ENCODE measurements around the gene MED29. TPM values are rescaled to one million over a fixed set of nuclear protein-coding genes. Genes with fewer than 3 reads are reported as not detected.

Gene MED29, protein sequence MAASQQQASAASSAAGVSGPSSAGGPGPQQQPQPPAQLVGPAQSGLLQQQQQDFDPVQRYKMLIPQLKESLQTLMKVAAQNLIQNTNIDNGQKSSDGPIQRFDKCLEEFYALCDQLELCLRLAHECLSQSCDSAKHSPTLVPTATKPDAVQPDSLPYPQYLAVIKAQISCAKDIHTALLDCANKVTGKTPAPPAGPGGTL
- 10 to 100 TPM; 29.3 to 86.1 TPM for total RNA-seq

DNA sequence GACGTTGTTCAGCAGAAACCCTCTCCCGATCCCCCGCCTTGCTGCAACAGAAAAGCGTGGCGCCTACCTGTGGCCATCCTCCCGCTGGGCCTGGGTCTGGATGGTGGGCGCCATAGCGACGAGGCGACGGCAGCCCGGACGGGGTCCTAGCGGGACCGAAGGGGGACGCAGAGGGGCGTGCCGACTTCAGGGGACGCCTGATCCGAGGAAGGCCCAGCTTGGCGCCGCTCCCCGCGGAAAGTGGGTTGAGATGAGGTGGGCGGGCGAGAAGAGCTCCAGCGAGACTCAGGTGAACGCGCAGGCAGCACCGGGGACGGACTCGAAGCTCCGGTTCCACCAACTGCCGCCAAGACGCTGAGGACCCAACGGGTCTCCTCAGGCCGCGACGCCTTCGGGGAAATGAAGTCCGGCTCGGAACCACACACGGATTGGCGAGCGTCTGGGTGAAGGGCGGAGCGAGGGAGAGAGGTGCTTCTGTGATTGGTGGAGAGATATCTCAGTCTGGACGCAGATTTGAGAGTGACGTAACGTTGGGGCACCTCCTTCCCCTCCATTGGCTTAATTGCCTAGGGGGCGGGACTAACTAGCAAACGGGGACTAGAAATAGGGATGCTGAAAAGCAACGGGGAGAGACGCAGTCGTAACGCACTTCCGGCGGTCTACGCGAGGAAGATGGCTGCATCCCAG lies at the start of gene MED29, which contains the start of gene PAF1:
TSS of gene MED29 (plus strand) at position 628 of the 687 bp plus-strand sequence. CDS start at position 673, 45 bp downstream.
TSS of gene PAF1 (minus strand) at position 356 of the 687 bp plus-strand sequence. CDS start at position 114, 242 bp downstream.
- peak; percentile 95 for DNase-seq (ENCODE audit: low spot score)
- peaks cover 40% of the 10 kb centered on the region for H3K36me3 ChIP-seq

DNA sequence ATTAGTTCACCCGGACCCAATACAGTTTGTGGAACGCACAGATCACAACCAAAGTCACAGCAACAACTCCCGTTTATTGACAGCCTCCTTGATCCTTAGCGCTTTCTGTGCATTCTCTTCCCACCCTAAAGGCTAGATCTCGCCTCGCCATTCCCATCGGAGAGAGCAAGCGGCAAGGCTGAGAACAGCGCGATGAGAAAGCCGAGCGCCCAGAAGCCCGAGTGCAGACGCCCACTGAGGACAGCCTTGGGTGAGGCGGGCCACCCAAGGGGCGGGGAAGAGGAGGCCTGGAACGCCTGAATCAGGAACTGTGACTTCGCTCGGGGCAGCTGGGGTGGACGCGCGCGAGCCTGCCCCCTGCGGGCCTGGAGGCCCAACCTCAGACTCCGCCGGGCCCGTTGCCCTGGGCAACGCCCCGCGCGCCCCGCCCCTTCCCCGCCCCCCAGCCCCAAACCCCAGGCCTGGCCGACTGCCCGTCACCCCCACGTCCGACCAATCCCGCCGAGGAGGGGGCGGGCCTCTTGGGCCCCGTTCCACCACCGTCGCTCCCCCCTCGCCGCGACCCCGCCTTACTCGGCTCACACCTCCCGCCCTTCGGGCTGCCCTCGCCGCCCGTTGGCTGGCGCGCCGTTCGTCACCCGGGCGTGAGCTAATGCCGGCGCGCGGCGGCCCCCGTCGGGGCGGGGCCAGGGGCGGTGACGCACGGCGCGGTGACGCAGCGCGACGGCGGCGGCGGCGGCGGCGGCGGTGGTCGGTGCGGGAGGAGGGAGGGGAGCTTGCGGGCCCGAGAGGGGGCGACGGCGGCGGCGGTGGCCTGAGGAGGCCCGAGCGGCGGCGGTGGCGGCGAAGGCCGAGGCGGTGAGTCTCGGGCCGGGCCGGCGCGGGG lies 49.2 kb upstream of the MED29 start, which contains the start of gene SAMD4B:
TSS of gene SAMD4B (plus strand) at position 703 of the 886 bp plus-strand sequence. CDS start 14,473 bp downstream, outside the sequence.
- Histone ChIP-seq H3K9me3 (no peaks in the 10 kb centered on the region), H3K27me3 (replicated peaks; ENCODE audit: insufficient read depth) (no peaks in the 10 kb centered on the region), H3K27ac (peak within 1 kb of the TSS; percentile 81 to 91), H3K4me1 (ENCODE audit: control insufficient read depth in 1 of 2, low read depth in 2 of 2) (peaks cover 26 to 52% of the 10 kb centered on the region in 2 donors), H3K36me3 (no peaks in the 10 kb centered on the region), H3K4me3 (peak within 1 kb of the TSS; percentile 96)
- peak; percentile 91 for DNase-seq (ENCODE audit: low spot score)
- TF ChIP-seq, protein P1, sequence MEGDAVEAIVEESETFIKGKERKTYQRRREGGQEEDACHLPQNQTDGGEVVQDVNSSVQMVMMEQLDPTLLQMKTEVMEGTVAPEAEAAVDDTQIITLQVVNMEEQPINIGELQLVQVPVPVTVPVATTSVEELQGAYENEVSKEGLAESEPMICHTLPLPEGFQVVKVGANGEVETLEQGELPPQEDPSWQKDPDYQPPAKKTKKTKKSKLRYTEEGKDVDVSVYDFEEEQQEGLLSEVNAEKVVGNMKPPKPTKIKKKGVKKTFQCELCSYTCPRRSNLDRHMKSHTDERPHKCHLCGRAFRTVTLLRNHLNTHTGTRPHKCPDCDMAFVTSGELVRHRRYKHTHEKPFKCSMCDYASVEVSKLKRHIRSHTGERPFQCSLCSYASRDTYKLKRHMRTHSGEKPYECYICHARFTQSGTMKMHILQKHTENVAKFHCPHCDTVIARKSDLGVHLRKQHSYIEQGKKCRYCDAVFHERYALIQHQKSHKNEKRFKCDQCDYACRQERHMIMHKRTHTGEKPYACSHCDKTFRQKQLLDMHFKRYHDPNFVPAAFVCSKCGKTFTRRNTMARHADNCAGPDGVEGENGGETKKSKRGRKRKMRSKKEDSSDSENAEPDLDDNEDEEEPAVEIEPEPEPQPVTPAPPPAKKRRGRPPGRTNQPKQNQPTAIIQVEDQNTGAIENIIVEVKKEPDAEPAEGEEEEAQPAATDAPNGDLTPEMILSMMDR (IDR thresholded peaks at IDR 0.05): peak; percentile 86
- peak; percentile 94 for ATAC-seq (ENCODE audit: insufficient number of reproducible peaks, low FRiP score, low read depth)

More for the DNA sequence above, at the start of gene MED29, which contains the start of gene PAF1:
- ATAC-seq (ENCODE audit: insufficient number of reproducible peaks, low FRiP score, low read depth): peak; percentile 100
- Histone ChIP-seq H3K4me3 (peak within 1 kb of the TSS; percentile 87), H3K27ac (peak within 1 kb of the TSS; percentile 96 to 99), H3K4me1 (ENCODE audit: control insufficient read depth in 1 of 2, low read depth in 2 of 2) (peaks cover 16 to 38% of the 10 kb centered on the region in 2 donors), H3K27me3 (replicated peaks; ENCODE audit: insufficient read depth) (no peaks in the 10 kb centered on the region), H3K9me3 (no peaks in the 10 kb centered on the region)
- TF ChIP-seq, protein P1 (IDR thresholded peaks at IDR 0.05): no peak

GRCh38 chr19:39342647-39343305 lies 48.4 kb upstream of the MED29 start:
- Histone ChIP-seq H3K36me3 (no peaks in the 10 kb centered on the region), H3K27me3 (replicated peaks; ENCODE audit: insufficient read depth) (no peaks in the 10 kb centered on the region), H3K27ac (peak overlapping the region; percentile 68 to 78), H3K9me3 (no peaks in the 10 kb centered on the region), H3K4me3 (peak overlapping the region; percentile 91), H3K4me1 (ENCODE audit: control insufficient read depth in 1 of 2, low read depth in 2 of 2) (peaks cover 26 to 59% of the 10 kb centered on the region in 2 donors)
- DNase-seq (ENCODE audit: low spot score) (no peak), ATAC-seq (ENCODE audit: insufficient number of reproducible peaks, low FRiP score, low read depth) (no peak)
- TF ChIP-seq, protein P1 (IDR thresholded peaks at IDR 0.05): no peak

DNA sequence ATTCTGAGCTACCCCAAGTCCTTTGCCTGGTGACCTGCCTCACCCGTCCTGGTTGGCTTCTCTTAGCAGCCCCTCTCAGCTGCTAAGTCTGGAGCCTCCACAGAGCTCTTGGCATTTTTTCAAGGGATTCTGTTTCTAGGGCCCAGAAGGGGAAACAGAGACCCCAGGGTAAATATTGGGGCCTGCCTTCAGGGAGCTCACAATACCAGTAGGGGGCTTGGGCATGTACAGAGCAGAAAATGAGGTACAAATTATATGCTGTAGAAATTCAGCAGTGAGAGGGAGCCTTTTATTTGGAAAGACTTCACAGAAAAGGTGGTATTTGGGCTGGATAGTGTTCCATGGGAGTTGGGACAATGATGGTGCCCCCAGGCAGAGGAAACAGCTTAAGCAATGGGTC lies 45.2 kb upstream of the MED29 start:
- no peak for ATAC-seq (ENCODE audit: insufficient number of reproducible peaks, low FRiP score, low read depth)
- peak overlapping the region in 1 of 2 donors; percentile 38 for H3K27ac ChIP-seq
- no peak for DNase-seq (ENCODE audit: low spot score)
- H3K27me3 ChIP-seq (replicated peaks; ENCODE audit: insufficient read depth): no peaks in the 10 kb centered on the region
- peaks cover 22 to 54% of the 10 kb centered on the region in 2 donors for H3K4me1 ChIP-seq (ENCODE audit: control insufficient read depth in 1 of 2, low read depth in 2 of 2)
- peaks cover 5% of the 10 kb centered on the region for H3K36me3 ChIP-seq
- no peaks in the 10 kb centered on the region for H3K9me3 ChIP-seq
- H3K4me3 ChIP-seq: no peak overlapping the region
- TF ChIP-seq, protein P1 (IDR thresholded peaks at IDR 0.05): no peak

Data from thoracic aorta (tissue), 2 donors.